NCI-H1092 treated with DMSO at 0.1 percent for 48 hours (cell line): ENCODE data around the gene RMC1.
"Not testable (repeated sequence)": the region's sequence is repeated elsewhere in the genome, so short reads cannot be mapped to it uniquely, and the experiment has no call there.

Experiments
- DNase-seq: peaks from one replicate; lab custom pipeline; 2025; lab: John Stamatoyannopoulos, UW

The RMC1 gene

DNA sequence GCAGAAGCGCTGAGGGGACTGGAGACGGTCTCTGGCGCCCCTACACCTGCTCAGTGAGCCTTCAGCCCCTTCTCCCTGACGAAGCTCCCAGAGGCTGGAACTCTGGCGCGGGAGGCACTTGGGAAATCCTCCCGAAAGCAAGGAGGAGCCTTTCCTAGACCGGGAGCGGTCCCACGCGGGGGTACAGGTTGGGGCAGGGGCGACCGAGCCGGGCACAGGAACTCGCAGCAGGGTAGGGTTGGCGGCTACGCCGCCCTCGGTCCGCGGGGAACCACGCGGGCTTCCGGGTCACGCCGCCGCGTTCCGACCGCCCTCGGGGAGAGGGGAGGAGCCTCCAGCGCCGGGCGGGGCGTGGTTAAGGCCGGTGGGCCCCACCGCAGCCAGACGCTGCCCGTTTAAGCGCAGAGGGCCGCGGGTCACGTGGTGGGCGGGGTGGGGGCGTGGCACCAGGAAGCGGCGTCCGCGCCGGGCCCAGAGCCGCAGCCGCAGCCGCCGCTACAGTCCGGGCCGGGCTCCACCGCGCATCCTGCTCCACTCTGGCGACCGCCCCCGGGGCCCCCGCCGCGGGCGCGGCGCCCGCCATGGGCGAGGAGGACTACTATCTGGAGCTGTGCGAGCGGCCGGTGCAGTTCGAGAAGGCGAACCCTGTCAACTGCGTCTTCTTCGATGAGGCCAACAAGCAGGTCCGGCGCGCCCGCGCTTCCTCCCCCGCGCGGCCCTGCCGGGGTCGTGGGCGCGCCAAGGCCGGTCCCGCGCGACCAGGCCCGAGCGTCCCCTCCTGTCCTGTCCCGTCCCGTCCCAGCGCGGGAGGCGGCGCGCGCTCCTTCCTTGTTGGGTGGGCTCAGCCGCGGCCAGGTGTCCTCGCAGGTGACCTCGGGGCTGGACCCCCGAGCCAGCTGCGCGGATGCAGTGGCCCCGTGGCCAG lies at the start of gene RMC1:
Gene RMC1, plus strand, starts transcription at position 474 of the 925 bp plus-strand sequence. Its CDS starts 108 bp downstream, at position 582.
- peak; percentile 91 for DNase-seq

DNA sequence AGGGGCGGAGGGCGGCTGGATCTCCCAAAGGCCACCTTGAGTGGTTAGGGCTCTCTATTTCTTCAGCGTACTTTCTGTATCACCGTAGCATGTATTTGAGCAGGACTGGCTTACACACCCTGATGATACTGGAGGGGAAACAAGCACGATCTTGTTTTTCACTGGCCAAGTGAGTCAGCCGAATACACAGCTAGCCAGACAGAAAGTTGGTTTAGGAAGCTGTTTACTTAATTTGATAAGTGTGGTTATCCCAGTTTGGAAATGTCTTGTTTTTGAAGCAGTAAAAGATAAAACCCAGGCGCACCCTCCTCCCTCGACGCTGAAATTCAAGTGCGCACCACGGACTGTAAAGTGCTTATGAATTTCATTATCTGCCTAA lies 49.6 kb upstream of the RMC1 start:
- peak; percentile 42 for DNase-seq

DNA sequence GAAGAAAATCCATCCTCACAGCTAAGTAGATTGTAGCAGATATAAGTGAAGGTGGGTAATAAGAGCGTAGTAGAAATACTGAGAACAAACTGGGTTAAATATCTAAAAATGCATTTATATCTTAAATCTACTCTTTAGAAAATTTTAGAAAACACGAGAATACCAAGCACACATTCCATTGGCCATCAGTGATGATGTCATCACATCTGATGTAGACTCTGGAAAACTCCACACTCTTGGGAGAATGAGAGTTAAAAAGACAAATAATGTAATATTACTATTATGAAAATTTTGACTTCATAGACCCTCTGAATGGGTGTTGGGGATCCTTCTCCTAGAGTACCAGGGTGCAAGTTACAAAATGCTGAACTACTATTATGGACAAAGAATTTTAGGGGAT lies 46.5 kb upstream of the RMC1 start:
- DNase-seq, result no peak

GRCh38 chr18:23458830-23459529 lies 44.3 kb upstream of the RMC1 start:
- DNase-seq, result no peak

GRCh38 chr18:23459530-23459921 lies 43.8 kb upstream of the RMC1 start:
- DNase-seq, result no peak

DNA sequence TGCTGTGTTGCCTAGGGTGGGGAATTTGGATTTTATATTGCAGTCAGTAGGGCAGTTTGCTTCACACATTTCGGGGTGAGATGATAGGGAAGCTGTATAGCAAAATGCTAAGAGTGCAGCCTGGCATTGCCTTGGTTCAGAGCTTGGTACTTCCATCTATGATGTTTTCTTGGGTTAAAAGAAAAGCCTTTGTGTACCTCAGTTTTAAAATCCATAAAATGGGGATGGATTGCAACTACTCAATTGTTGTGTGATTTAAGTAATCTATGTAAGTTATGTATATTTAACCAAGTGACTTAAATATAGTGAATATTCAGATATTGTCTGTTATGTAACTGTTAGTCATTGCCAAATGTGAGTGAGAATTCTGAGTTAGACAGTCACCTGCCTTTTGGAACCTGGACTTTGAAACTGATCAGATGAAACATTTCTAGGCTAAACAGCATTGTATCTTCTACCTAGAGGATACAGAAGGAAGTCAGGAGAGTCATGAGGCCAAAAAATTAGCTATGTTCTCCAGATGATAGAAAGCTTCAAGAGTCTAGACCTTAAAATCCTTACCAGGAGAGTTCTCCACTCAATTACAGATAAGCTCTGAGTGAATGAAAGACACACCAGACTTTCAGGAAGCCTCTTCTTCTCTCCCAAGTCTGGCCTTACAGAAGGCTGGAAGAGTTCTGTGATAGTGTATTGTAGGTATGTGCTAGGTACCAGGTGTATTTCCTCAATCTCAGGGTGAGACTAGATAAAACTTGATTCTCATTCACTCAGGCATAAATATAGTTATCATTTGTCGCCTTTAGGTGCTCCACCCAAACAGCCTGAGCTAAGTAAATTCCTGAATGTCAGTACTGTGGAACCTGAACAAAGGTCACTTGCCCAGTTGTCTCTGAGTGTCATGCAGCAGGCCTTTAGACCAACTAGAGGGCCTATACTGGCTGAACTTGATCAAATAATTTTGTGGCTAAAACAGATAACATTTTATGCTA lies 42.7 kb upstream of the RMC1 start:
- DNase-seq, result no peak

GRCh38 chr18:23462876-23463275 lies 40.4 kb upstream of the RMC1 start:
- no peak for DNase-seq

GRCh38 chr18:23468753-23469459 lies 34.4 kb upstream of the RMC1 start:
- no peak for DNase-seq

DNA sequence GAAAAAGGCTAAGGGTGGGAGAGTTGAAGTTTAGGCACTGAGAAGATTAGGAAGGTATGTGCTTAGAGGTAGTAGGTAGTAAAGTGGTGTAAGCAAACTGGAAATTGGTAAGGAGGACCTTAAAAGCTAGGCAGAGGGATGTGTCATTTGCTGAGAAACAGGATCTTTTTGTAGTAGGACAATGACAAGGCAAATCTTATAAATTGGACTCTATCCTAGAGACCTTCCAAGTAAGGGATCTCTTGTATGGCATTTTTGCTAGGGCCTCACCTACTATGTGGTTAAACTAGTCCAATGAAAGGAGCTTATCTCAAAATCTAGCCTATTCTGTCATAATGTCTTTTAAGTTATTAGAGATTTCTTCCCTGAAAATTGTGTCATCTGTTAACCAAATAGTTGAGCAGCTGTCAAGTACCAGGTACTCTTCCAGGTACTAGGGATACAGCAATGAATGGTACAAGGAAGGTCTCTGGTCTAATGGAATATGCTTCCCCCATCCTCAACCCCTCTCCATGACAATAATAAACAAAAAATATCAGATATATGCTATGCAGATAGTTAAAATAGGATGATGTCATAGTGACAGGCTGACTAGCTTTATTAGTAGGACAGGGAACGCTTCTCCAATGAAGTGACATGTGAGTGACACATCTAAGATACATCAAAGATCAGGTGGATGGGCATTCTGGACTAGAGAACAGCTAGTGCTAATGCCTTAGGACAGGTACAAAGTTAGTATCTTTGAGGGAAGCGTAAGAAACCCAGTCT lies 32.5 kb upstream of the RMC1 start:
- DNase-seq, result no peak

GRCh38 chr18:23471486-23471885 lies 31.8 kb upstream of the RMC1 start:
- DNase-seq, result no peak

GRCh38 chr18:23479829-23480505 lies 23.3 kb upstream of the RMC1 start:
- DNase-seq, result no peak

- no peak for DNase-seq
These were observed 18.6 kb upstream of the RMC1 start for GRCh38 chr18:23484561-23485182.

DNA sequence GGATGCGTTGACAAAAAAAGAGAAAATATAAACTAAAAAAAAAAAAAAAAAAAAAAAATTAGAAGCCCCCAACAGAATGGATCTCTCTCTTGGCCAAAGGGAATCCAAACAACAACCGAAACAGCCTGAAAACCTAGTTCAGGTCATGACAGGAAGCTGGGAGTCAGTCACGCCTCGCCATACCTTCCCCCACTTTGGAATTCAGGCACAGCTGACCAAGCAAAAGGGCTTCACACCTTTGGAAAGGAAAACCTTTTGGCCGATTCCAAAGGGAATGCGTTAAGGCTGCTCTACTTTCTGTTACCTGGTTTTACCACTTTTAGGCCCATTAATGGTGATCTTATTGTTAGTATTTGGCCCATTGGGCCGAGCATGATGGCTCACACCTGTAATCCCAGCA lies 17.9 kb upstream of the RMC1 start:
- no peak for DNase-seq

- DNase-seq, result no peak
These were observed 15.4 kb upstream of the RMC1 start for GRCh38 chr18:23487738-23488570.

- not testable (repeated sequence) for DNase-seq
These were observed 13.7 kb upstream of the RMC1 start for GRCh38 chr18:23489586-23489985.

DNA sequence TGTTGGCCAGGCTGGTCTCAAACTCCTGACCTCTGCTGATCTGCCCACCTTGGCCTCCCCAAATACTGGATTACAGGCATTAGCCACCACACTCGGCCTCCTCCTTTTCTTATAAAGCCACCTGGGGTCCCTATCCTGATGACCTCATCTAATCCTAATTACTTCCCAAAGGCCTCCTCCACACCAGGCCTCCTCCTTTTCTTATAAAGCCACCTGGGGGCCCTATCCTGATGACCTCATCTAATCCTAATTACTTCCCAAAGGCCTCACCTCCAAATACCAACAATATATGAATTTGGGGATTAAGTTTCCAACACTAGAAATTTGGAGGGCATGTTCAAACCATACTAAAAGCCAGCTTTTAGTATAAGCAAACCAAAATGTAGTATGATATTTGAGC lies 9.7 kb upstream of the RMC1 start:
- no peak for DNase-seq

GRCh38 chr18:23494992-23495391 lies 8.3 kb upstream of the RMC1 start:
- DNase-seq, result no peak

DNA sequence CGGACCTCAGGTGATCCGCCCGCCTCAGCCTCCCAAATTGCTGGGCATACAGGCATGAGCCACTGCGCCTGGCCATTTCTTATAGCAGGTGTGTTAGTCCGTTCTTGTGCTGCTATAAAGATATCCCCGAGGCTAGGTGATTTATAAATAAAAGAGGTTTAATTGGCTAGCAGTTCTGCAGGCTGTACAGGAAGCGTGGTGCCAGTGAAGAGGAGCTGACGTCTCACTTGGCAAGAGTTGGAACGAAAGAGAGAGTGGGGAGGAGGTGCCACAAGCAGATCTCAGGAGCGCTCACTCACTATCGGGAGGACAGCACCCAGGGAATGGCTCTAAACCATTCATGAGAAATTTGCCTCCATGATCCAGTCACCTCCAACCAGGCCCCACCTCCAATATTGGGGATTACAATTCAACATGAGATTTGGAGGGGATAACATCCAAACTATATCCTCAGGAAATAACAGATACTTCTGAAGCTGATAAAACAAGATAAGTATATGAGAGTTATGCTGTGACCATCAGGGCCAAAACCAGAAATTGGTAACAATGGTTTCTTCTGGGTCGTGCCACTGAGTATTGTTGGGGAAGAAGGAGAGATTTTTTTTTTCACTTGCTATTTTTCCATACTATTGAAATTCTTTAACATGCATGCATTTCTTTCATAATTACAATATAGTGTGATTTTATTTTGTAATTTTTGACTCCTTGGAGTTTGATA lies 7.4 kb upstream of the RMC1 start:
- DNase-seq, result peak; percentile 16
